Muscle layer of colon (tissue), 2 donors: ENCODE measurements around the gene RAB40C.
A peak's percentile ranks its signal among the peaks of the same experiment; 100 is the strongest.

ENCODE experiments used
- H3K27ac ChIP-seq: one replicate; pipeline ENCODE4 v1.7.0; 2013; ENCODE audit warnings: low read depth, mild to moderate bottlenecking, low read length, moderate library complexity
- H3K27me3 ChIP-seq, 2 donors: one replicate each; pipeline ENCODE4 v1.7.0; 2013; ENCODE audit warnings: low read length in 2 of 2, mild to moderate bottlenecking in 2 of 2; ENCODE audit not compliant: insufficient read depth in 2 of 2, control insufficient read depth in 1 of 2
- H3K36me3 ChIP-seq: one replicate; pipeline ENCODE4 v1.7.0; 2013; ENCODE audit warnings: mild to moderate bottlenecking, low read length; ENCODE audit not compliant: insufficient read depth
- H3K4me1 ChIP-seq: one replicate; pipeline ENCODE4 v1.7.0; 2013; ENCODE audit warnings: mild to moderate bottlenecking, low read length; ENCODE audit not compliant: insufficient read depth
- H3K4me3 ChIP-seq, 2 donors: one replicate each; pipeline ENCODE4 v1.7.0; 2013; ENCODE audit warnings: low read length in 2 of 2, low read depth in 1 of 2, mild to moderate bottlenecking in 1 of 2, moderate library complexity in 1 of 2
- H3K9ac ChIP-seq: one replicate; pipeline ENCODE4 v1.7.0; 2013; ENCODE audit warnings: low read length
- H3K9me3 ChIP-seq: one replicate; pipeline ENCODE4 v1.7.0; 2013; ENCODE audit warnings: mild to moderate bottlenecking, low read length
- donor health status: abdominal sarcoma.
- donor health status: Adenocarcinoma of cecum.

The RAB40C gene

DNA sequence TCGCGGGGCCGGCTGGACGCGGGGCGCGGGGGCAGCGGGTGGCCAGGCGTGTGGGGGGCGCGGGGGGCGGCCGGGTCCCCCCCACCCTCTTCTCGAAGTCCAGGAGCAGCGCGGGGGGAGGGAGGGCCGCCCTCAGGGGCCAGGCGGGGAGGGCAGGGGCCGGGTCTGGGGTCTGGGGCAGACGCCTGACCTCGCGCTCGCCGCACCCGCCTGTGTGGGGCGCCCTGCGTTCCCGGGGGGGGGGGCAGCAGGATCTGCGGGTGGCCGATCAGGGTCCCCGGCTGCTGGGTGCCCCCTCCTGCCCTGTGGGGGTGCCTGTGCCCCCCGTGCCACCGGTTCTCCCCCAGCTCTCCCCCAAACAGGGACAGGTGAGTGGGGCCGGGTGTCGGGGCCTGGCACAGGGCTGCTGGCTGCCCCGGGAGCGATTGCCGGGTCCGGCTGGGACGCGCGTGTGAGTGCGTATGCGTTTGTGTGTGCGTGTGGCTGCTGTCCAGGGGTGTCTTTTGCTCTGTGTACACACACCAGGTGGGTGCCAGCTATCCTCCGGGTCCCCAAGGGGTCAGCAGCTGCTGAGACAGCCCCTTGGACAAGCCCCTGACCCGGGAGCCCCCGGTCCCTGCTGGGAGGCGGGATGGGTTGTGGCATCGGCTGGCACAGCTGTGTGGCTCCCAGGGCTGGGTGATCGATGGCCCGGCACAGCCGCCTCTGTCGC, 29.0 kb upstream of the RAB40C start:
- H3K27ac ChIP-seq, result no peak overlapping the region
- H3K9me3 ChIP-seq, result no peaks in the 10 kb centered on the region
- no peak overlapping the region for H3K9ac ChIP-seq
- H3K36me3 ChIP-seq, result no peaks in the 10 kb centered on the region
- peaks cover 0 to 40% of the 10 kb centered on the region in 2 donors for H3K27me3 ChIP-seq
- no peak overlapping the region for H3K4me3 ChIP-seq
- peaks cover 6% of the 10 kb centered on the region for H3K4me1 ChIP-seq

GRCh38 chr16:561413-561794, 28.5 kb upstream of the RAB40C start:
- Histone ChIP-seq H3K27ac (no peak overlapping the region), H3K36me3 (no peaks in the 10 kb centered on the region), H3K9me3 (no peaks in the 10 kb centered on the region), H3K4me1 (peaks cover 11% of the 10 kb centered on the region), H3K9ac (no peak overlapping the region), H3K27me3 (peaks cover 0 to 40% of the 10 kb centered on the region in 2 donors), H3K4me3 (no peak overlapping the region)

DNA sequence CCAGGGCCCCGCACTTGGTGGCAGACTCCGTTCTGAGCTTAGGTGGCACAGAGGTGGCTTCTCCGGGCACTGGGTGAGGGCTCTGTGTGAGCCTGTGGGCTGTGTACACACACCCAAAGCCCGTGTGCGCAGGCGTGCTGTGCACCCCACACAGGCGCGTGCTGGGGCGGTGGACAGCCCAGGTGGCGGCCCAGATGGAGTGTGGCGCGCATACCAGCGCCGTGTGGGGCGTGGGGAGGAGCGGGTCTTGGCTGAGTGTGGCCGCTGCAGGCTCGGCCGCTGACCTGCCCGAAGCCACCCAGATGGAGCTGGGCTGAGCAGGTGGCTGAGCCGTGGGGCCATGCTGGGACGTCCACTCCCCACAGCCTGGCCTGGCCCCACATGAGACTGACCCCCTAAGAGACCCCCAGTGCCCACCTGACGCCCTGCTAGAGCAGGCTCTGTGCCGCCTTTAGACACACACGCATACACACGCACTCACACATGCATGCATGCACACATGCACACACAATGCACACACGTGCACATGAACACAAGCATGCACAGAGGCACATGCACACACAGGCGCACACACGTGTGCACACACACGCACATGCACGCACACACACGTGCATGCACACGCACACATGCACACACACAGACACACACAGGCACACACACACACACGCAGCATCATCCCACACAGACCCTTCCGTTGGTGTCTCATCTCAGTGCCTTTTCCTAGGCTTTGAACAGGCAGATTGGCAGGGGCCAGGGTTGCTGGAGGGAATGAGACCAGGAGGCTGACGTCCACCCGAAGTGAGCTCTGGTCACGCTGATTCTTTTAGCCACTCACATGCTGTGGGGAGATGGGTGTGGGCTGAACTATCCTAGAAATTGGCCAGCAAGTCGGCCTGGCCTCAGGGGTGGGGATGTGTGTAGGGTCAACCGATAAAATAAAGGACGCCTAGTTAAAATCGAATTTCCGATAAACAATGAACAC, 27.6 kb upstream of the RAB40C start:
- Histone ChIP-seq H3K9ac (no peak overlapping the region), H3K4me1 (peaks cover 20% of the 10 kb centered on the region), H3K4me3 (no peak overlapping the region), H3K27ac (no peak overlapping the region), H3K9me3 (no peaks in the 10 kb centered on the region), H3K27me3 (peaks cover 0 to 40% of the 10 kb centered on the region in 2 donors), H3K36me3 (no peaks in the 10 kb centered on the region)

DNA sequence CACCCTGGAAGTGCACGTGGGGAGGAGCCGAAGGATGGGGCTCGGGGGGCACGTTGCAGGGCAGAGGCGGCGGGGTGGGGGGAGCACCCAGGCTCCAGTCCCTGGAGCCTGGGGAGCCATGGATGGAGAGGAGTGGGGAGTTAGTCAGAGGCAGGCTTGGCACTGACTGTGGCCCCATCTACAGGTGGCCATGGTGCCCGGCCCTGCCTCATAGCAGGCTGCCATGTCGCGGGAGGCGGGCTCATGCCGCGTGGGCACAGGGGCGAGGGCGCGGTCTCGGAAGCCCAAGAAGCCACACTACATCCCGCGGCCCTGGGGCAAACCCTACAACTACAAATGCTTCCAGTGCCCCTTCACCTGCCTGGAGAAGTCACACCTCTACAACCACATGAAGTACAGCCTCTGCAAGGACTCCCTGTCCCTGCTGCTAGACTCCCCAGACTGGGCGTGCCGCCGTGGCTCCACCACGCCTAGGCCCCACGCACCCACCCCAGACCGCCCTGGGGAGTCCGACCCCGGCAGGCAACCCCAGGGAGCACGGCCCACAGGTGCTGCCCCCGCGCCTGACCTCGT, 26.7 kb upstream of the RAB40C start:
- Histone ChIP-seq H3K9ac (no peak overlapping the region), H3K4me3 (no peak overlapping the region), H3K4me1 (peaks cover 20% of the 10 kb centered on the region), H3K27me3 (peaks cover 0 to 40% of the 10 kb centered on the region in 2 donors), H3K36me3 (no peaks in the 10 kb centered on the region), H3K27ac (no peak overlapping the region), H3K9me3 (no peaks in the 10 kb centered on the region)

DNA sequence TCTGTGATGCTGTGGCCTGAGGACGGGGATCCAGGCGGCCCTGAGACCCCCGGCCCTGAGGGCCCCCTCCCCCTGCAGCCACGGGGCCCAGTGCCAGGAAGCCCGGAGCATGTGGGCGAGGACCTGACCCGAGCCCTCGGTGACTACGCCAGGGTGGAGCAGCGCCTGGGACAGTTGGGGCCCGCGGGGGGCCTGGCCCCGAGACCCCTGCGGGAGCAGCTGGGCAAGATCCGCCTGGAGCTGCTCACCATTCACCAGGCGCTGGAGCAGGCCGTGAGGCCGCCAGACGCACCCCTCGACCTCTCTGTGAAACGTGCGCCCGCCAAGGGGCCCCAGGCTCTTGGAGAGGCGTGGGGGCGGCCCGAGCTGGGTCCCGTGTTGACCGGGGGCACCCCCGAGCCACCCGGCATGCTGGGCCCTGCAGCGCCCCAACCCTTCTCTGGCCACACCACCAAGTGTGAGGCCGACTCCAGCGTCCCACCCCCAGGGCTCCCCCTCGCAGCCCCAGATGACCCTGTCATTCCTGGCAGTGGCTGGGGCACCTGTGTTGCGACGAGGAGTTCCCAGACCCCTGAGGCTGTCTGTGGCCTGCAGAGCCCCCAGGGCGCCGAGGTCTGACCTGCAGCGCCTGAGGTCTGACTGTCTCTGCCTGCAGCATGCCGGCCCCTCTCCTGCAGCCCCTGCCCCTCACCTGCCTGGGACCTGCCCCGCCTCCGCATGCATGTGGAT, 25.0 kb upstream of the RAB40C start:
- no peak overlapping the region for H3K27ac ChIP-seq
- no peak overlapping the region for H3K9ac ChIP-seq
- H3K27me3 ChIP-seq, result peaks cover 0 to 25% of the 10 kb centered on the region in 2 donors
- H3K4me1 ChIP-seq, result peaks cover 26% of the 10 kb centered on the region
- H3K9me3 ChIP-seq, result no peaks in the 10 kb centered on the region
- H3K36me3 ChIP-seq, result no peaks in the 10 kb centered on the region
- H3K4me3 ChIP-seq, result no peak overlapping the region

DNA sequence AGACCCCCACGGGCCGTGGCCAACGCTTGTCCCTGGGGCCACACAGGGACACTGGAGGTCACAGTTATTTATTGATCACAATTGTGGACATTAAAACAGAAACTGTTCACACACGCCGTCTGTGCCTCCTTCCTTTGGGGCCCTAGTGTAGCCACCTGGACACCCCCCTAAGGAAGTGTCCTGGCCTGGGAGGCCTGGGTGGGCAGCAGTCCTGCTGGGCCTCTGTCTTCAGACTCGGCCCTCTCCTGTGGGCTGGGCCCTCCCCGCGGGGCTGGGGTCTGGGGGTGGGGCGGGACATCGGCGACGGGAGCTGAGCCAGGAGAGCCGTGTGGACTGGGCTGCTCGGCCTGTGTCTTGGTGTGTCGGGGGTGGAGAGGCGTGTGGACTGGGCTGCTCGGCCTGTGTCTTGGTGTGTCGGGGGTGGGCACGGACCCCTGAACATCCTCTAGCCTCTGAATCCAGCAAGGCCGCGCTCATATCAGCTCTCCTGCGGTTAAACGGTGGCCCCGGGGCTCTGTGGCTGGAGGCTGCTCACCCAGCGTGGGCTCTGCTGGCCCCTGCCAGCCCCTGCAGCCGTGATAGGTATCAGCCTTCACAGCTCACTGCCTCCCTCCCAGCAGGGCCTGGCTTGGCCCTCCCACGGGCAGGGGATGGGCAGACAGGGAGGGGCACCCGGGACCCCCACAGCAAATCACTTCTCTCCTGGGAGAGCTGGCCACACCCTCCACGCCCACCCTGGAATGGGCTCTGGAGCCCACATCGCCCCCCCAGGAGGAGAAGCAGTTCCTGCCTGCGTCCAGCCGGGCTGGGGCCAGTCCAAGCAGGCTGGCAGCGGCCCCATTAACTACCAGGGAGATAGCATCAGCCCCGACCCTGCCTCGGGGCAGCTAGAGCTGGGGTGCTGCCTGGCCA, 24.2 kb upstream of the RAB40C start:
- H3K4me1 ChIP-seq, result peaks cover 26% of the 10 kb centered on the region

DNA sequence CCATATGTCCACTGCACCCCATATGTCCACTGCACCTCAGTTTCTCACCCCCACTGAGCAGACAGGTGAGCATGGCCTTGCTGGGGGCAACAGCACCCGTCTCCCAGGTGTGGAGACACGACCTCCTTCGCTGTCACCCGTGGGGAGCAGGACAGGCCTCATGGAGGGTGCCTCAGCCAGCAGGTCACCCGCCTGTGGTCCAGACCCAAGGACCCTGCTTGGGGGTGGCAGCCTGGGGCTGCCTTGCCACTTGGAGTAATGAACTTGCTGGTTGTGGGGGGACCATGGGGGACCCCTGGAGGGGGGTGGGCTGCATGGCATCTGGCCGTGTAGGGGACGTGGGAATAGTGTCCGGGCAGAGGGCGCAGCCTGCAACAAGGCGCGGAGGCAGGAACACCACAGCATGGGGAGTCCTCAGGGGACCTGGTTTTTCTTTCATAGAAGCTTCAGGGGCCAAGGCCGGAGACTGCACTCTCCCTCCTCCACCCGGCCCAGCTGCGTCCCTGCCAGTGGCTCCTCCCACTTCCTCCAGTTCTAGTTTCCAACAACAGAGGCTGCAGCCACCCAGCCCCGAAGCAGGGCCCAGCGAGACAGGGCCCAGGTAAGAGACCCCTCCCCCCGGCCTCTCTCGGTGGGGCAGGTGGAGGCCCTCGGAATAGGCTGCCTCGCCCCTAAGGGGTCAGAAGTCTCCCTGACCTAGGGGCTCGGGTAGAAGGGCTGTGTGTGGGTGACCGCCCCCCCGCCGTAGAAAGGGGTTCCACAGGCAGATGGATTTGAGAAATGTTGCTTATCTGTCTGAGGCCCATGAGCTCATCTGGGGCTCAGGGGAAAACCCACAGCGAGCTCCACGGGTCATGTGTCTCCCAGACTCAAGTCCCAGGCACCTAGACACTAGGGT, 23.1 kb upstream of the RAB40C start, which contains the start of gene NHLRC4:
TSS of gene NHLRC4 (plus strand) at position 531 of the 898 bp plus-strand sequence. CDS start 1,043 bp downstream, outside the sequence.
- no peak within 1 kb of the TSS for H3K9ac ChIP-seq

More for the DNA sequence above, 24.2 kb upstream of the RAB40C start:
- H3K4me3 ChIP-seq, result peak overlapping the region in 1 of 2 donors; percentile 28
- H3K36me3 ChIP-seq, result no peaks in the 10 kb centered on the region
- H3K9ac ChIP-seq, result no peak overlapping the region
- H3K9me3 ChIP-seq, result no peaks in the 10 kb centered on the region
- H3K27me3 ChIP-seq, result peaks cover 0 to 23% of the 10 kb centered on the region in 2 donors
- H3K27ac ChIP-seq, result no peak overlapping the region

GRCh38 chr16:567373-568256, 22.3 kb upstream of the RAB40C start:
- H3K9me3 ChIP-seq, result no peaks in the 10 kb centered on the region
- H3K36me3 ChIP-seq, result no peaks in the 10 kb centered on the region
- peaks cover 26% of the 10 kb centered on the region for H3K4me1 ChIP-seq
- H3K27ac ChIP-seq, result no peak overlapping the region
- H3K4me3 ChIP-seq, result peak overlapping the region in 1 of 2 donors; percentile 28
- H3K9ac ChIP-seq, result no peak overlapping the region
- H3K27me3 ChIP-seq, result peaks cover 0 to 6% of the 10 kb centered on the region in 2 donors

More for the DNA sequence above, 23.1 kb upstream of the RAB40C start, which contains the start of gene NHLRC4:
- H3K4me3 ChIP-seq, result peak within 1 kb of the TSS in 1 of 2 donors; percentile 28
- peaks cover 0 to 13% of the 10 kb centered on the region in 2 donors for H3K27me3 ChIP-seq
- H3K36me3 ChIP-seq, result no peaks in the 10 kb centered on the region
- no peaks in the 10 kb centered on the region for H3K9me3 ChIP-seq
- H3K4me1 ChIP-seq, result peaks cover 26% of the 10 kb centered on the region
- peak within 1 kb of the TSS; percentile 68 for H3K27ac ChIP-seq
